ENCODE data around the gene GOLGA2. TPM values are rescaled to one million over a fixed set of nuclear protein-coding genes. Genes with fewer than 3 reads are reported as not detected.

GOLGA2 gene
- total RNA-seq, 4 donors from 2014 or later, result 18.4 to 174 (median 89.9) TPM

GRCh38 chr9:128293091-128293490 is 17.3 kb upstream of the GOLGA2 start:
- intact Hi-C loops (cut with DNase I; ENCODE audit: low total_unique reads), result no loop called here
- TF ChIP-seq, protein P1, sequence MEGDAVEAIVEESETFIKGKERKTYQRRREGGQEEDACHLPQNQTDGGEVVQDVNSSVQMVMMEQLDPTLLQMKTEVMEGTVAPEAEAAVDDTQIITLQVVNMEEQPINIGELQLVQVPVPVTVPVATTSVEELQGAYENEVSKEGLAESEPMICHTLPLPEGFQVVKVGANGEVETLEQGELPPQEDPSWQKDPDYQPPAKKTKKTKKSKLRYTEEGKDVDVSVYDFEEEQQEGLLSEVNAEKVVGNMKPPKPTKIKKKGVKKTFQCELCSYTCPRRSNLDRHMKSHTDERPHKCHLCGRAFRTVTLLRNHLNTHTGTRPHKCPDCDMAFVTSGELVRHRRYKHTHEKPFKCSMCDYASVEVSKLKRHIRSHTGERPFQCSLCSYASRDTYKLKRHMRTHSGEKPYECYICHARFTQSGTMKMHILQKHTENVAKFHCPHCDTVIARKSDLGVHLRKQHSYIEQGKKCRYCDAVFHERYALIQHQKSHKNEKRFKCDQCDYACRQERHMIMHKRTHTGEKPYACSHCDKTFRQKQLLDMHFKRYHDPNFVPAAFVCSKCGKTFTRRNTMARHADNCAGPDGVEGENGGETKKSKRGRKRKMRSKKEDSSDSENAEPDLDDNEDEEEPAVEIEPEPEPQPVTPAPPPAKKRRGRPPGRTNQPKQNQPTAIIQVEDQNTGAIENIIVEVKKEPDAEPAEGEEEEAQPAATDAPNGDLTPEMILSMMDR (IDR thresholded peaks at IDR 0.05), result no peak
- TF ChIP-seq POLR2A (IDR thresholded peaks at IDR 0.05), result no peak

DNA sequence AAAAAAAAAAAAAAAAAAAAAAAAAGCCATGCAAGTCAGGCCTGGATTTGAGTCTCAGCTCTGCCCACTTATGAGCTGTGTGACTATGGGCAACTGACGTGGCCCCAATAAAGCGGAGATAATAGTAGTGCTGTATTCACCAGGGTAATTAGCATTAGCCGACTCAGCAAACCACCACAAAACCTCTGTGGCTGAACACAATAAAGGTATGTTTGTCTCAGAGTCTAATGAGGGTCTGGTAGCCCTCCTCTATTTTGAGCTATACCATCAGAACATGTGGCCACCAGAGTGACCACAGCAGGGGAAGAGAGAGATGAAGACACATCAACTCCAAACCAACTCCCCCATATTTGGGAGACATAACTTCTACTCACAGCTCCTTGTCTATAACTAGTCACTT is 16.2 kb upstream of the GOLGA2 start:
- Histone ChIP-seq H3K27ac (no peak overlapping the region), H3K9me3 (no peaks in the 10 kb centered on the region), H3K27me3 (no peaks in the 10 kb centered on the region), H3K36me3 (no peaks in the 10 kb centered on the region), H3K4me3 (no peak overlapping the region), H3K4me1 (no peaks in the 10 kb centered on the region)
- no peak for DNase-seq
- TF ChIP-seq, protein P1 (IDR thresholded peaks at IDR 0.05), result no peak
- no peak for TF ChIP-seq POLR2A (IDR thresholded peaks at IDR 0.05)
- intact Hi-C loops (cut with DNase I; ENCODE audit: low total_unique reads), result no loop called here

More at GRCh38 chr9:128293091-128293490, 17.3 kb upstream of the GOLGA2 start:
- H3K27ac ChIP-seq, result no peak overlapping the region
- H3K4me1 ChIP-seq, result no peaks in the 10 kb centered on the region
- no peak overlapping the region for H3K4me3 ChIP-seq
- DNase-seq, result no peak
- H3K27me3 ChIP-seq, result no peaks in the 10 kb centered on the region
- H3K9me3 ChIP-seq, result no peaks in the 10 kb centered on the region
- no peaks in the 10 kb centered on the region for H3K36me3 ChIP-seq

DNA sequence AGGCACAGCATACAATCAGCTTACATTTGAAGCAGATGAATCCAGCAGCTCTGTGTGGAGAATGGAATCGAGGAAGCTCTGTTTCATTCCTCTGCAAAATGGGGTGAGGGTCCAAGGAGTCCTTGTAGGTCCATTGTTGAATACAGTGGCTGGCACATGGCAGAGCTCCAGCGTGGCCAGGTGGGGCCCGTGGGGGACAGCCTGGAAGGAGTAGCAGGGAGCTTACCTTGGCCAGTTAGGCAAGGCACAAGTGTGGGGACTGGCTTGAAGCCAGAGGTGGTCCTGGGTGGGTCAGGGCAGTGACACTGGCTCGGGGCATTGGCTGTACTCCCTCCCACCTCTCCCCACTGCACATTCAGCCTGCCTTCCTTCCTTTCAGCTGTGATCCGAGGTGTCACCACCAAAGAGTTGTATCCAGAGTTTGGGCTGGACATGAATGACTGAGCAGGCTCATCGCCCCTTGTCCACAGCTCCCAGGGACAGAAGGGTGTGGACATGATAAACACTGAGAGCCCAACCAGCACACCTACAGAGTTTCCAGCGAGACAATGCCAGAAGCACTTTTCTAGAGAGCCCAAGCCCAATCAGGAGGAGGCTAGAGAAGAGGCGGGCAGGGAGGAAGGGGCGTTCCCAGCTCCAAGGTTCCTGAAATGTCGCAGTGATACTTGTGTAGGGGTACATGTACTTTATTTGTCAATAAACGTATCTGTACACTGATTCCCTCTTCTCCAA is 12.6 kb upstream of the GOLGA2 start:
- Histone ChIP-seq H3K4me3 (no peak overlapping the region), H3K27ac (no peak overlapping the region), H3K4me1 (no peaks in the 10 kb centered on the region), H3K27me3 (no peaks in the 10 kb centered on the region), H3K9me3 (no peaks in the 10 kb centered on the region), H3K36me3 (no peaks in the 10 kb centered on the region)
- no peak for TF ChIP-seq POLR2A (IDR thresholded peaks at IDR 0.05)
- TF ChIP-seq, protein P1 (IDR thresholded peaks at IDR 0.05), result no peak
- intact Hi-C loops (cut with DNase I; ENCODE audit: low total_unique reads), result no loop called here
- DNase-seq, result no peak

- Histone ChIP-seq H3K36me3 (no peaks in the 10 kb centered on the region), H3K4me3 (no peak overlapping the region), H3K27me3 (no peaks in the 10 kb centered on the region), H3K4me1 (no peaks in the 10 kb centered on the region), H3K27ac (no peak overlapping the region), H3K9me3 (no peaks in the 10 kb centered on the region)
- intact Hi-C loops (cut with DNase I; ENCODE audit: low total_unique reads), result no loop called here
- no peak for DNase-seq
- no peak for TF ChIP-seq POLR2A (IDR thresholded peaks at IDR 0.05)
- TF ChIP-seq, protein P1 (IDR thresholded peaks at IDR 0.05), result no peak
These were observed 10.6 kb upstream of the GOLGA2 start for GRCh38 chr9:128286440-128286839.

DNA sequence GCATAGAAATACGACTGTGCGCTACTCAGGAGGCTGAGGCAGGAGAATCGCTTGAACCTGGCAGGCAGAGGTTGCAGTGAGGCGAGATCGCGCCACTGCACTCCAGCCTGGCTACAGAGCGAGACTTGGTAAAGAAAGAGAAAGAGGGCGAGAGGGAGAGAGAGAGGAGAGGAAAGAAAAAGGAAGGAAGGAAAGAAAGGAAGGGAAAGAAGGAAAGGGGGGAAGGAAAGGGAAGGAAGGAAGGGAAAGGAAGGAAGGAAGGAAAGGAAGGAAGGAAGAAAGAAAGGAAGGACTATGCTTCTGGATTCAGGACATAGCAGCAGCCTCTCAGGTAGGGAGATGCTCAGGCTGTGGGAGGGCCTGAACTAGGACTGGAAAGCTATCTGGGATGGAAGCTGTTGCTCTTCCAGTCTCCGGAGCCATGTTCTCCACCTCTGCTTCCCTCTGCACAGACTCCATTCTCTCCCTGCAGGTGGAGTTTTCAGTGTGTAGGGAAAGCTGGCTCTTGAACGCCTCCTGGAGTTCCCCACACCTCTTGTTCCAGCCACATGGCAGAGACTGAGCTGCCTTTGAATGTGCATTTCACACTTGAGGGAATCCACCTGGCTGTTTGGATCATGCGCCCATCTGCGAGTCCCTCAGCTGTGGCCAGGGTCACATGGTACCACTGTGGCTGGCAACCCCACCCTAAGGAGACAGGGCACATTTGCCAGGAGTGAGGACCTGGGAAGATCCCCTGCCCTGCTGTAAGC is 9.4 kb upstream of the GOLGA2 start:
- no peaks in the 10 kb centered on the region for H3K9me3 ChIP-seq
- H3K4me1 ChIP-seq, result no peaks in the 10 kb centered on the region
- H3K27ac ChIP-seq, result no peak overlapping the region
- DNase-seq, result no peak
- intact Hi-C loops (cut with DNase I; ENCODE audit: low total_unique reads), result no loop called here
- no peaks in the 10 kb centered on the region for H3K36me3 ChIP-seq
- H3K27me3 ChIP-seq, result no peaks in the 10 kb centered on the region
- no peak overlapping the region for H3K4me3 ChIP-seq
- TF ChIP-seq, protein P1 (IDR thresholded peaks at IDR 0.05), result no peak
